GM12878 (cell line): Measurements from ENCODE around the gene HUS1B. TPM values are rescaled to one million over a fixed set of nuclear protein-coding genes. Genes with fewer than 3 reads are reported as not detected.

Experiments used
- ATAC-seq: fragments of 200-7000 bp; cut with Tn5 transposase; 3 replicates; pipeline ENCODE4 v1.9.1; 2020; ENCODE audit warnings: mild to moderate bottlenecking, moderate library complexity
- BruUV-seq: library from RNA; stranded (reverse); fragments of 400-500 nt; replicated peaks from 2 replicates; lab custom pipeline; 2021; lab: Mats Ljungman, UMichigan
- CTCF ChIA-PET: fragments of 300-600 bp; sonication (Branson Sonifier 250); formaldehyde crosslinking; extraction: SDS; loops from one replicate; lab custom pipeline; 2021; ENCODE audit warnings: inconsistent platforms; lab: Yijun Ruan, JAX
- POLR2A ChIA-PET: fragments of 350-600 bp; formaldehyde crosslinking; extraction: SDS; loops from one replicate; lab custom pipeline; 2021; ENCODE audit warnings: inconsistent platforms; lab: Charles Lee
- RAD21 ChIA-PET: fragments of 300-600 bp; sonication (Branson Sonifier 250); formaldehyde crosslinking; loops from one replicate; lab custom pipeline; 2023; ENCODE audit warnings: antibody characterized with exemption; ENCODE audit not compliant: unreplicated experiment; lab: Charles Lee
- SMC1A ChIA-PET: fragments of 300-600 bp; sonication (Branson Sonifier 250); formaldehyde crosslinking; loops from one replicate; lab custom pipeline; 2023; ENCODE audit not compliant: unreplicated experiment, uncharacterized antibody; lab: Charles Lee
- DNase-seq: peaks from one replicate; pipeline ENCODE4 v3.0.0-alpha.2; 2011; ENCODE audit warnings: low read depth, low spot score
- FAIRE-seq: peaks from 3 replicates; lab custom pipeline; 2011; peaks lifted over from hg19 to GRCh38; lab: Jason Lieb, UNC
- H2AFZ ChIP-seq: 2 replicates; pipeline ENCODE4 v1.6.0; 2011; ENCODE audit warnings: low read depth, low read length, control low read depth; ENCODE audit not compliant: control insufficient read depth
- H3K27ac ChIP-seq: 2 replicates; pipeline ENCODE4 v1.5.1; 2011; ENCODE audit warnings: control low read depth; ENCODE audit not compliant: control insufficient read depth, insufficient read depth
- H3K27me3 ChIP-seq, 2 experiments: replicated peaks in 1 of 2; 2 replicates each; pipeline versions ENCODE4 v1.6.0 to v1.6.1; 2011; ENCODE audit warnings: low read length in 1 of 2; ENCODE audit not compliant: control insufficient read depth in 2 of 2, insufficient read depth in 2 of 2
- H3K36me3 ChIP-seq, 2 experiments: 2 replicates each; pipeline ENCODE4 v1.5.1; 2011; ENCODE audit warnings: low read length in 1 of 2; ENCODE audit not compliant: control insufficient read depth in 2 of 2, insufficient read depth in 2 of 2
- H3K4me1 ChIP-seq: 2 replicates; pipeline ENCODE4 v1.6.1; 2011; ENCODE audit warnings: mild to moderate bottlenecking, low read length, moderate library complexity, mixed read lengths; ENCODE audit not compliant: control insufficient read depth, insufficient read depth
- H3K4me2 ChIP-seq: 2 replicates; pipeline ENCODE4 v1.6.0; 2011; ENCODE audit warnings: control low read depth; ENCODE audit not compliant: control insufficient read depth, insufficient read depth
- H3K4me3 ChIP-seq: fragments of 200-600 bp; sonication (generic); 2 replicates; pipeline ENCODE4 v1.5.1; 2016
- H3K79me2 ChIP-seq: 2 replicates; pipeline ENCODE4 v1.6.0; 2011; ENCODE audit warnings: low read length; ENCODE audit not compliant: control insufficient read depth, insufficient read depth
- H3K9ac ChIP-seq: 2 replicates; pipeline ENCODE4 v1.8.0; 2011; ENCODE audit warnings: low read length, control low read depth, mixed read lengths; ENCODE audit not compliant: control insufficient read depth, insufficient read depth
- H3K9me3 ChIP-seq: replicated peaks from 3 replicates; pipeline ENCODE4 v1.5.1; 2011; ENCODE audit warnings: mild to moderate bottlenecking, low read length; ENCODE audit not compliant: control insufficient read depth, insufficient read depth
- H4K20me1 ChIP-seq: 2 replicates; pipeline ENCODE4 v1.6.0; 2011; ENCODE audit not compliant: control insufficient read depth, insufficient read depth
- ESRRA ChIP-seq: IDR thresholded peaks from 2 replicates; pipeline ENCODE4 v1.6.1; 2012; ENCODE audit warnings: mild to moderate bottlenecking, low read length, improper control_type of control experiment
- KAT2A ChIP-seq: conservative IDR thresholded peaks from 2 replicates; pipeline ENCODE4 v1.6.1; 2011; ENCODE audit warnings: low read depth, low read length; ENCODE audit not compliant: control insufficient read depth
- NR2F1 ChIP-seq: fragments of 450-650 bp; conservative IDR thresholded peaks from 2 replicates; pipeline ENCODE4 v1.6.1; 2017; ENCODE audit warnings: mild to moderate bottlenecking
- RELA ChIP-seq: fragments of 450-650 bp; IDR thresholded peaks from 2 replicates; pipeline ENCODE4 v1.8.0; 2014; ENCODE audit warnings: borderline replicate concordance; ENCODE audit not compliant: partially characterized antibody
- RUNX3 ChIP-seq: IDR thresholded peaks from 2 replicates; pipeline ENCODE4 v1.6.1; 2012; ENCODE audit warnings: low read length, inconsistent platforms
- SPI1 ChIP-seq: IDR thresholded peaks from 2 replicates; pipeline ENCODE4 v1.6.1; 2011; ENCODE audit warnings: low read depth, mild to moderate bottlenecking, low read length, moderate library complexity, borderline replicate concordance; ENCODE audit not compliant: insufficient read depth
- ZNF384 ChIP-seq: IDR thresholded peaks from 2 replicates; pipeline ENCODE4 v1.6.1; 2012; ENCODE audit warnings: low read depth, mild to moderate bottlenecking, low read length, improper control_type of control experiment, borderline replicate concordance
- WGBS: methylation state at CpG from one replicate; pipeline ENCODE4 v1.1.6; 2016; ENCODE audit warnings: low lambda C conversion rate; ENCODE audit not compliant: insufficient replicate concordance, insufficient coverage; ENCODE audit errors: missing lambda C conversion rate; 5-methylcytosine and 5-hydroxymethylcytosine counted together
- in situ Hi-C: fragments of 300-500 bp; cut with MboI; formaldehyde crosslinking; loops from 9 replicates; pipeline ENCODE4 v1.14.3; 2018; ENCODE audit warnings: mixed read lengths
- intact Hi-C: fragments of 100-400 bp; cut with micrococcal nuclease; formaldehyde crosslinking; loops from one replicate; pipeline ENCODE4 v1.14.2; 2022; ENCODE audit not compliant: unreplicated experiment
- polyA plus RNA-seq, 11 experiments: library from polyadenylated mRNA; depleted of rRNA in 4 of 11; unstranded in 6 of 11; stranded (reverse) in 5 of 11; fragments of >200 nt; fragmentation: Nextera tagmentation in 4 of 11; fragmentation: Illumina TruSeq in 1 of 11; extraction: Ambion mirVana in 4 of 11; extraction: Trizol in 1 of 11; gene quantifications; 1 replicate in 1 of 11; 2 replicates in 10 of 11; pipeline versions ENCODE4 v1.2.1 to v1.2.3, GENCODE V29; 2011 to 2016; ENCODE audit warnings: inconsistent platforms in 2 of 11, missing spikeins in 2 of 11, low read depth in 1 of 11
- total RNA-seq, 4 experiments: library from RNA; depleted of rRNA in 3 of 4; stranded (reverse); fragments of >200 nt in 3 of 4; fragmentation: Illumina TruSeq in 1 of 4; extraction: Trizol in 1 of 4; gene quantifications; 2 replicates each; pipeline versions ENCODE4 v1.2.1 to v1.2.3, GENCODE V29; 2013 to 2021
- TF ChIP-seq, protein P1 (sequence below): fragments of 450-650 bp; IDR thresholded peaks from 2 replicates; pipeline ENCODE4 v1.6.1; 2018; ENCODE audit warnings: borderline replicate concordance, mild to moderate bottlenecking; ENCODE audit not compliant: partially characterized antibody

HUS1B gene
- total and polyA plus RNA-seq, 10 of the 15 experiments (the other 5 are each of a cell fraction or from before 2014, with no cell fraction given) = 0.11 to 1.3 (median 0.68) TPM; not detected in 3

DNA sequence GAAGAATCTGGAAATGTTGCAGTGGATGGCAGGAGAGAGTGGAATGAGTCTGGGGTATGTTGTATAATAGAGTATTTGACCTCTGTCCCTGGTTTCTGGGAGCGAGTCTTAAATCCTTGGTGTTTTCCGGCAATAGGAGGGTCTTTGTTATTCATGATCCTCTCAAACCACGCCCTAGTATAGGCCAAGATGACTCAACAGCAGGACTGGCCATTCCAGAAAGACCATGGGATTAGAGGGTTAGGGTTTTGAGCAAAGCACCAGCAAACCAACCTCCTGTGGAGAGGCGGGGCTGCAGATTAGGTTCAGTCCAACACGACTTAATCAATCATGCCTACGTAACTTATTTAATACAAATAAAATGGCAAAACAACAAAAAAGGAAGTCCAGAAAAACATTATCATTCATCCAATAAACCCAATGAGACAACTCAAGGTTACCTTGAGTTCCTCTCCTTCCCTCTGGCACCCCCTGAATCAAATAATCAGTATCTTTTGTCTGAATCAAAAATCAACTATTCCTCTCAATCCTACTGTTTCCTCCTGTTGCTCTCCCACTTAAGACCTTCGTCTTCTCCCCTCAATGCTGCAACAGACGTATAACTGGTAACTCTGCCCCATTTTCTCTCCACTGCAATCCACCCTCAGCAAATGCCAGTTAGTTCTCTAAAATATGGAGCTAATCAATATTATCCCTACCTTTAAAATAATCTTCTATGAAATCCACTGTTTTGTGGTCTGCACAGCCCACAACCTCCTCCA is 15.5 kb downstream of the HUS1B start:
- no peak for TF ChIP-seq KAT2A
- no peak for TF ChIP-seq ZNF384
- TF ChIP-seq SPI1 = no peak
- TF ChIP-seq, protein P1, sequence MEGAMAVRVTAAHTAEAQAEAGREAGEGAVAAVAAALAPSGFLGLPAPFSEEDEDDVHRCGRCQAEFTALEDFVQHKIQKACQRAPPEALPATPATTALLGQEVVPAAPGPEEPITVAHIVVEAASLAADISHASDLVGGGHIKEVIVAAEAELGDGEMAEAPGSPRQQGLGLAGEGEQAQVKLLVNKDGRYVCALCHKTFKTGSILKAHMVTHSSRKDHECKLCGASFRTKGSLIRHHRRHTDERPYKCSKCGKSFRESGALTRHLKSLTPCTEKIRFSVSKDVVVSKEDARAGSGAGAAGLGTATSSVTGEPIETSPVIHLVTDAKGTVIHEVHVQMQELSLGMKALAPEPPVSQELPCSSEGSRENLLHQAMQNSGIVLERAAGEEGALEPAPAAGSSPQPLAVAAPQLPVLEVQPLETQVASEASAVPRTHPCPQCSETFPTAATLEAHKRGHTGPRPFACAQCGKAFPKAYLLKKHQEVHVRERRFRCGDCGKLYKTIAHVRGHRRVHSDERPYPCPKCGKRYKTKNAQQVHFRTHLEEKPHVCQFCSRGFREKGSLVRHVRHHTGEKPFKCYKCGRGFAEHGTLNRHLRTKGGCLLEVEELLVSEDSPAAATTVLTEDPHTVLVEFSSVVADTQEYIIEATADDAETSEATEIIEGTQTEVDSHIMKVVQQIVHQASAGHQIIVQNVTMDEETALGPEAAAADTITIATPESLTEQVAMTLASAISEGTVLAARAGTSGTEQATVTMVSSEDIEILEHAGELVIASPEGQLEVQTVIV = no peak
- TF ChIP-seq RELA = no peak
- no peak for TF ChIP-seq RUNX3
- no peak for TF ChIP-seq ESRRA
- TF ChIP-seq NR2F1 = no peak
- Histone ChIP-seq H3K27me3 (no peaks in the 10 kb centered on the region), H3K9me3 (no peaks in the 10 kb centered on the region), H2AFZ (no peak overlapping the region), H3K4me2 (no peak overlapping the region), H3K79me2 (no peaks in the 10 kb centered on the region; the same call in 1 of the 2 replicates), H3K4me1 (peaks cover 5% of the 10 kb centered on the region; the same call in 1 of the 2 replicates), H3K9ac (no peak overlapping the region), H3K27ac (no peak overlapping the region), H3K36me3 (no peaks in the 10 kb centered on the region; a peak in 1 of 4 replicates), H3K4me3 (no peak overlapping the region), H4K20me1 (no peaks in the 10 kb centered on the region)
- WGBS = 90% methylated on average over 8 of the region's 8 CpGs
- FAIRE-seq = no peak
- CTCF ChIA-PET = interaction anchor here (1.6 kb wide), 1 partner anchor 9 kb away, joined by 4 read pairs; no protein-coding TSS in a partner anchor
- POLR2A ChIA-PET = no interaction called here
- RAD21 ChIA-PET = no interaction called here
- SMC1A ChIA-PET = no interaction called here
- in situ Hi-C loops (no loop called here), intact Hi-C loops (no loop called here)
- BruUV-seq = no TSS peak
- DNase-seq = no peak
- no peak for ATAC-seq
